ENCODE results near the gene RBBP5.

Gene RBBP5

GRCh38 chr1:205108464-205108863 lies 13.3 kb downstream of the RBBP5 start:
- no peak for TF ChIP-seq GATA2 (IDR thresholded peaks at IDR 0.05; ENCODE audit: low read depth, low read length)

- TF ChIP-seq GATA3 (IDR thresholded peaks at IDR 0.05; ENCODE audit: low read depth, low read length) (no peak), GATA2 (IDR thresholded peaks at IDR 0.05; ENCODE audit: low read depth, low read length) (no peak)
Observed at GRCh38 chr1:205107327-205107726, 14.5 kb downstream of the RBBP5 start.

- TF ChIP-seq GATA2 (IDR thresholded peaks at IDR 0.05; ENCODE audit: low read depth, low read length) (no peak), GATA3 (IDR thresholded peaks at IDR 0.05; ENCODE audit: low read depth, low read length) (no peak)
Observed at GRCh38 chr1:205102404-205102803, 19.4 kb downstream of the RBBP5 start.

- TF ChIP-seq GATA3 (IDR thresholded peaks at IDR 0.05; ENCODE audit: low read depth, low read length) (no peak), GATA2 (IDR thresholded peaks at IDR 0.05; ENCODE audit: low read depth, low read length) (no peak)
Observed at GRCh38 chr1:205098242-205098641, 23.5 kb downstream of the RBBP5 start.

- no peak for TF ChIP-seq GATA2 (IDR thresholded peaks at IDR 0.05; ENCODE audit: low read depth, low read length)
Observed at GRCh38 chr1:205095422-205095821, 26.4 kb downstream of the RBBP5 start.

- TF ChIP-seq GATA2 (IDR thresholded peaks at IDR 0.05; ENCODE audit: low read depth, low read length) = peak; percentile 49; the same call in 1 of the 2 replicates
- TF ChIP-seq GATA3 (IDR thresholded peaks at IDR 0.05; ENCODE audit: low read depth, low read length) = no peak
Observed at GRCh38 chr1:205091043-205091740, 30.6 kb downstream of the RBBP5 start.

GRCh38 chr1:205088341-205088740 lies 33.4 kb downstream of the RBBP5 start:
- TF ChIP-seq GATA3 (IDR thresholded peaks at IDR 0.05; ENCODE audit: low read depth, low read length) = no peak
- TF ChIP-seq GATA2 (IDR thresholded peaks at IDR 0.05; ENCODE audit: low read depth, low read length) = no peak

- TF ChIP-seq GATA2 (IDR thresholded peaks at IDR 0.05; ENCODE audit: low read depth, low read length) (no peak), GATA3 (IDR thresholded peaks at IDR 0.05; ENCODE audit: low read depth, low read length) (no peak)
Observed at GRCh38 chr1:205084360-205084759, 37.4 kb downstream of the RBBP5 start, which contains the start of gene TMEM81. Gene TMEM81 (minus strand): TSS chr1:205084460. CDS start chr1:205084320, 140 bp downstream.

GRCh38 chr1:205082431-205082830 lies 39.3 kb downstream of the RBBP5 start:
- TF ChIP-seq GATA2 (IDR thresholded peaks at IDR 0.05; ENCODE audit: low read depth, low read length) = no peak
- no peak for TF ChIP-seq GATA3 (IDR thresholded peaks at IDR 0.05; ENCODE audit: low read depth, low read length)

- TF ChIP-seq GATA3 (IDR thresholded peaks at IDR 0.05; ENCODE audit: low read depth, low read length) (no peak), GATA2 (IDR thresholded peaks at IDR 0.05; ENCODE audit: low read depth, low read length) (no peak)
Observed at GRCh38 chr1:205077934-205078311, 43.9 kb downstream of the RBBP5 start.

- TF ChIP-seq GATA3 (IDR thresholded peaks at IDR 0.05; ENCODE audit: low read depth, low read length) (no peak), GATA2 (IDR thresholded peaks at IDR 0.05; ENCODE audit: low read depth, low read length) (no peak)
Observed at GRCh38 chr1:205077158-205077933, 44.4 kb downstream of the RBBP5 start.

GRCh38 chr1:205076245-205076761 lies 45.5 kb downstream of the RBBP5 start:
- TF ChIP-seq GATA3 (IDR thresholded peaks at IDR 0.05; ENCODE audit: low read depth, low read length) = no peak
- no peak for TF ChIP-seq GATA2 (IDR thresholded peaks at IDR 0.05; ENCODE audit: low read depth, low read length)

- TF ChIP-seq GATA2 (IDR thresholded peaks at IDR 0.05; ENCODE audit: low read depth, low read length) = no peak
- no peak for TF ChIP-seq GATA3 (IDR thresholded peaks at IDR 0.05; ENCODE audit: low read depth, low read length)
Observed at GRCh38 chr1:205075642-205076155, 46.1 kb downstream of the RBBP5 start.

- TF ChIP-seq GATA3 (IDR thresholded peaks at IDR 0.05; ENCODE audit: low read depth, low read length) = no peak
- no peak for TF ChIP-seq GATA2 (IDR thresholded peaks at IDR 0.05; ENCODE audit: low read depth, low read length)
Observed at GRCh38 chr1:205074513-205074912, 47.3 kb downstream of the RBBP5 start.

- TF ChIP-seq GATA2 (IDR thresholded peaks at IDR 0.05; ENCODE audit: low read depth, low read length) (no peak), GATA3 (IDR thresholded peaks at IDR 0.05; ENCODE audit: low read depth, low read length) (no peak)
Observed at GRCh38 chr1:205074084-205074483, 47.7 kb downstream of the RBBP5 start.

All from SH-SY5Y (cell line).